HG03159 (cell line): ENCODE measurements around the gene PEX5L.
A peak's percentile ranks its signal among the peaks of the same experiment; 100 is the strongest.

Experiments used
- ATAC-seq: cut with Tn5 transposase; IDR thresholded peaks from one replicate; pipeline ENCODE4 v1.9.1; 2021; ENCODE audit warnings: mild to moderate bottlenecking, moderate library complexity; ENCODE audit not compliant: unreplicated experiment

PEX5L gene

DNA sequence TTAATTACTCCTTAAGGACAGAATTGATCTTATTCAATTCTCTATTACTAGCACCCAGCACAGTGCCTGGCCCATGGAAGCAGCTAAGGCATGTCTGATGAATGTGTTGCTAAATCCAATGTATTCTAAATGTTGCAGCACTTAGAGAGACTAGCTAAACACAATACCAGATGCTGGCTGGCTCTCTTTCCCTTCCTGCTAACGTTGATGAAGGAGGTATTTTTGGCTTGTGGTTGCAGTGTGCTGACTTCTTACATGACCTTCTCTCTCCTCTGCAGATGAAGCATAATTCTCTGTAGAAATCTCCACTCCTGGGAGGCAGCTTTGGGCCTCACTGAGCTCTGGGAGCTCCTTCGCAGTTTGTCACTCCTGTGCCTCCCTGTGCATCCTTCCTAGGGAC is 183.6 kb downstream of the PEX5L start:
- ATAC-seq: peak; percentile 54

DNA sequence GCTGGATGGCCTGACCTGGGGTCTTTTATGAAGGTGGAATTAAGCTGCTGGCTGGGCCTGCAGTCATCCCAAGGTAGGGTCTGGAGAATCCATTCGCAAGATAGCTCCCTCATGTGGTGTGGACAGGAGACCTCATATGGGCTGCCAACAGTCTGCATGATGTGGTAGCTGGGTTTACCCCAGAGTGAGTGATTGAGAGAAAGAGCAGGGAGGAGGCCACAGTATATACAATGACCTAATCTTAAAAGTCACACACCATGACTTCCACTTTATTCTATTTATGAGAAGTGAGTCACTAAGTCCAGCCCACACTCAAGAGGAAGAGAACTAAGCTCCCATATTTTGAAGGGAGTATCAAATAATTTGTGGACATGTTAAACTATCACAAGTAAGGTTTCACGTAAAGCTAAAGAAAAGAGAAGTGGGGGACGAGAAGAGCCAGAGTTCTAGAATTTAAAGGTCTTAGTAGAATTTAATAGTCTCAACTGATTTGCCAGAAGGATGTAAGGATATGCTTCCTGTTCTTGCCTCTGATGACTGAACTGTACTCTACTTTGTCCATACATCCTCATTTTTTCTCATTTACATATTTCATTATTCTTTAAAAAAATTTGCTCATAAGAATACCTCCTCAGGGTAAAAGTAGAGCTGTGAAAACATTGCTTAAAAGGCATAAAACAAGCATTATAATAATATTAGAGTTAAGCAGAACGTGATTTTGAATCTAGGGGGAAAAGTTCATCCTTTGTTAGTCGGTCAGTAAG is 184.4 kb downstream of the PEX5L start:
- ATAC-seq: peak; percentile 72

GRCh38 chr3:179848711-179849110 is 188.0 kb downstream of the PEX5L start:
- ATAC-seq: no peak

- ATAC-seq: no peak
Measured at GRCh38 chr3:179842061-179842460, 194.7 kb downstream of the PEX5L start.

- no peak for ATAC-seq
Measured at GRCh38 chr3:179840985-179841384, 195.8 kb downstream of the PEX5L start.

GRCh38 chr3:179837374-179837773 is 199.4 kb downstream of the PEX5L start:
- no peak for ATAC-seq

- ATAC-seq: no peak
Measured at GRCh38 chr3:179833294-179833693, 203.4 kb downstream of the PEX5L start.

DNA sequence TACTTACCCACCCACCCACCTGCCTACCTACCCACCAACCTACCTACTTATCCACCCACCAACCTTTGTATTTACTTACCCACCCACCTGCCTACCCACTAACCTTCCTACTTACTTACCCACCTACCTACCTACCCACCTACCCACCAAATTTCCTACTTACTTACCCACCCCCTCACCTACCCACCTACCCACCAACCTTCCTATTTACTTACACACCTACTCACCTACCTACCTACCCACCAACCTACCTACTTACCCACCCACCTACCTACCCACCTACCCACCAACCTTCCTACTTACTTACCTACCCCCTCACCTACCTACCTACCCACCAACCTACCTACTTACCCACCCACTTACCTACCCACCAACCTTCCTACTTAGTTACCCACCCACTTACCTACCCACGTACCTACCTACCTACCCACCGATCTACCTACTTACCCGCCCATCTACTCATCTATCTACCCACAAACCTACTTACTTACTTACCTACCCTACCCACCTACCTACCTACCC is 204.3 kb downstream of the PEX5L start:
- no peak for ATAC-seq

DNA sequence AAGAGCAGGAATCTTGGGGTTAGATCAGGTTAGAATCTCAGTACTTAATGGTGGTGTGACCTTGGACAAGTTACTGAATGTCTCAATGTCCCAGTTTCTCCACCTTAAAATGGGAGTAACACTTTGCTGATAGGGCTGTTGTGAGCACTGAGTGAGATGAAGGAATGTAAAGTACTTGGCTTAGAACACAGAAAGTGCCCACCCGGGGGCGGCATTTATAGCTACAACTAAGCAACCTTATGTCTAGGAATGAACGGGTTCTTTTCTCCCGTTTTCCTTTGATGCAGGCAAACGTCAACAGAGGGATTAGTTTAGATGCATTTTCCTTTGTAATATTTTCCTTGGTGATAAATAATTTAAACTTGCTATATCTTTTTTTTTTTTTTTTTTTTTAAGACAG is 207.3 kb downstream of the PEX5L start:
- no peak for ATAC-seq

DNA sequence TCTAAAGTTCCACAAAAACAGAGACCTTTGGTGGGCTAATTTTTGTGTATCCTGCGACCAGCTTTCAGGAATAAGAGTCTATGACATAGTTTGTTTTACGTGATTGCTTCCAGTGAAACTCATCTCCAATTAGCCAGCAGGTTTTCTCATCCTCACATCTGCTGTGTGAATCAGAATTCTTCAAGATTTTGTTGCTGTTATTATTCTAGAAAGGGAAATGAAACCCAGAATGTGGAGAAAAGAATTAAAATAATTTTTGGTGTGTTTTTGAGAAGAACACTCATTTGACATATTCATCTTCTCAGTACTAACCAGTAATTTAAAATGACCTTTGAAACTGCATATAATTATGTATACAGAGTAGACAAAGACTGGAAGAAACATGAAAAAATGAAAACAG is 208.0 kb downstream of the PEX5L start:
- no peak for ATAC-seq

- ATAC-seq: no peak
Measured at GRCh38 chr3:179826247-179826637, 210.5 kb downstream of the PEX5L start.

GRCh38 chr3:179825527-179826246 is 211.1 kb downstream of the PEX5L start:
- ATAC-seq: no peak

DNA sequence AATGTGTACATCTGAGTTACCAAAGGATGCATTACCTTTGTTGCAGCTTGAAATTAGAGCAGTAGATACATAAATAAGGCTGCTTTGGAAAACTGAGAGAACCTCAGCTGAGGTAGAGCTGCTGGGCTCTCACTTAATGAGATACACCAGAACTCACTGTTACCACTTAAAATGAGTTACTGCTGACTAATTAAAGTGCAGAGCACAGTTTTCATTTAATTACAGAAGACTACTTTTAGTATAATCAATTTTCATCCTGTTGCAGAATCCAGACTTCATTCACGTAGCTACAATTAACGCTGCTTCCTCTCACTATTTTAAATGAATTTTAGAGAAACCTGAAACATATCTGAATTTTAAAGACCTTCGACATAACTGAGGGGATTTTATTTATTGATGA is 214.4 kb downstream of the PEX5L start:
- ATAC-seq: no peak

- ATAC-seq: no peak
Measured at GRCh38 chr3:179819379-179819778, 217.4 kb downstream of the PEX5L start.

- no peak for ATAC-seq
Measured at GRCh38 chr3:179812096-179812382, 224.7 kb downstream of the PEX5L start.

GRCh38 chr3:179811321-179812095 is 225.2 kb downstream of the PEX5L start:
- ATAC-seq: peak; percentile 90

DNA sequence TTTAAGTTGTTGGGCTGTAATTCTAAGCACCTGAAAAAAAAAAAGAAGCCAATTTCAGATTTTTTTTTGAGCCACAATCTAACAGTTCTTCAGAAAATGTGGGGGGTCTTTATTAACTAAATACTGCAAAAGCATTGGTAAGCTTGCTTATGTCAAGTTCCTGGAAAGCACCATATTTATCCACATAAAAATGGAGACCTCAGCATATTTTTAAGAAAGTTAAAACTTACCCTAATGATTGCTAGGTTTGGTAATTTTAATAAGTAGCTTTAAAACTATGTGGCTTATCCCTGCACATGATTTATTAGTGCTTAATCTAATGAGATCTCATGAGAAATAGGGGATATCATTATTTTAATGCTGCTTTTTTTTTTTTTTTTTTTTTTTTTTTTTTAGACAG is 227.1 kb downstream of the PEX5L start:
- ATAC-seq: no peak

DNA sequence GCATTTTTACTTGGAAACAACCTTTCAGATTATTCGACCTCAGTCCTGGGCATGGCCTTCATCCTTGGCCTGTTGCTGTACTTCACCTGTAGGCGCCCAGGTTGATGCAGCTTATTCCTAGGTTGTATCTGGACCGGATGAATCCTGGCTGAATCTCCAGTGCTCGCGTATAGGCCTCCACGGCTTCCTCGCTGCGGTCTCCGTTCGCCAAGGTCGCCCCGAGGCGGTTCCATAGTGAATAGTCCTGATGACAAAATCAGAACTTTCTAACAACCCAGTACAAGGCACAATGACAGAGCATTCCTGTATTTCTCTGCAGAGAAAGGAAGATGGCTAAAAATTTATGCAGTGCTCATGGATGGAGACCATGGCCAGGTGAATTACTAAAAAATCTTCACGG is 229.1 kb downstream of the PEX5L start:
- no peak for ATAC-seq

DNA sequence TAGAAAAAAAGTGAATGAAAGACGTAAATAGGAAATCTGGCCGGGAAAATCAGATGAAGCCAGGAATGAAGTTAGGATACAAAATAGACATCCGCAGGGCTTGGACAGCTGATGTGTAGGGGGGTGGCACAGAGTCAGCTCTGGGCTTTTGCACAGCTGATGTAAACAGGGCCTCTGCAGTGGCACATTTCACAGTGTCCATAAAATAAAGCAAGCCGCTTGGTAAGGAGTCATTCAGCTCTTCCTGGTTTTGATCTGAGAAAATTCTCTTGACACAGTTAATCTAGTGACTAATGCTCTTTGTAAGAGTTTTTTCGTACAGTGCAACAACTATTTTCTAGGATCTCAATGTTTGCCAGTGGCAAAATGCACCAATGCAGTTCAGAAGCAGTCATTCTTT is 230.6 kb downstream of the PEX5L start:
- ATAC-seq: no peak

DNA sequence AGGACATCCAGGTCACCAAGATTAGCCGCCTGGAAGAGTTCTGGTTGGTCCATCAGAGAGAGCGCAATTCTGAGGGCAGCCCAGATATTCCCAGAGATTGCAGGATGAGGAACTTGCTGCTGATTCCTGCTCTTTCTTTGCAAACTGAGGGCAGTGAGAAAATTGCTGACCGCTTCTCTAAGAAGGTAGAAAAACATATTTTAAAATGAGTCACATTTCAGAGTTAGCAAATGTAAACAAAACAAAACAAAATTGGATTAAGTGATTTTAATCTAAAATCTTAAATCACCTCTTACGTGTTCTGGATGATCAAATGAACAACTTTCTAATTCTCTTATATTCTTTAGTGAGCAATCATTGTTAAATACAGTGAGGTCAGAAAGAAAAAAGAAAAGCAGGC is 234.9 kb downstream of the PEX5L start:
- no peak for ATAC-seq

- no peak for ATAC-seq
Measured at GRCh38 chr3:179801263-179801662, 235.5 kb downstream of the PEX5L start.

- no peak for ATAC-seq
Measured at GRCh38 chr3:179797192-179797591, 239.5 kb downstream of the PEX5L start.
